Panc1 (cell line): ENCODE data around the gene PPP4C. TPM values are rescaled to one million over a fixed set of nuclear protein-coding genes. Genes with fewer than 3 reads are reported as not detected.
A peak's percentile ranks its signal among the peaks of the same experiment; 100 is the strongest.

Experiments used
- ATAC-seq: fragments of 200-7000 bp; cut with Tn5 transposase; 2 replicates; pipeline ENCODE4 v1.9.1; 2020; ENCODE audit warnings: mild to moderate bottlenecking, moderate library complexity
- BruUV-seq: library from RNA; stranded (reverse); fragments of 400-500 nt; replicated peaks from 2 replicates; lab custom pipeline; 2021; lab: Mats Ljungman, UMichigan
- CTCF ChIA-PET: fragments of 300-600 bp; sonication (Branson Sonifier 250); formaldehyde crosslinking; loops from one replicate; lab custom pipeline; 2022; ENCODE audit warnings: antibody characterized with exemption; lab: Charles Lee
- POLR2A ChIA-PET: fragments of 300-600 bp; sonication (Branson Sonifier 250); formaldehyde crosslinking; loops from one replicate; lab custom pipeline; 2022; ENCODE audit warnings: antibody characterized with exemption; lab: Charles Lee
- DNase-seq: peaks from one replicate; pipeline ENCODE4 v3.0.0-alpha.2; 2010; ENCODE audit warnings: low read depth, low spot score
- H3K27ac ChIP-seq: 2 replicates; pipeline ENCODE4 v1.5.1; 2011; ENCODE audit warnings: mild to moderate bottlenecking, low read length, inconsistent platforms
- H3K27me3 ChIP-seq: fragments of 200-500 bp; sonication (Bioruptor generic); 2 replicates; pipeline ENCODE4 v1.6.0; 2014; ENCODE audit warnings: low read length, inconsistent platforms; ENCODE audit not compliant: control insufficient read depth, insufficient read depth
- H3K36me3 ChIP-seq: fragments of 200-500 bp; sonication (Bioruptor generic); 2 replicates; pipeline ENCODE4 v1.5.1; 2014; ENCODE audit warnings: inconsistent platforms, mild to moderate bottlenecking, low read length, moderate library complexity; ENCODE audit not compliant: control insufficient read depth, insufficient read depth
- H3K4me1 ChIP-seq: 2 replicates; pipeline ENCODE4 v1.5.1; 2011; ENCODE audit warnings: inconsistent platforms, mild to moderate bottlenecking, low read length, moderate library complexity; ENCODE audit not compliant: control insufficient read depth, insufficient read depth
- H3K4me3 ChIP-seq, 2 experiments: 2 replicates each; pipeline ENCODE4 v1.5.1; 2011 to 2012; ENCODE audit warnings: low read depth in 2 of 2, low read length in 2 of 2, mild to moderate bottlenecking in 2 of 2, inconsistent platforms in 1 of 2, moderate library complexity in 1 of 2
- H3K9me3 ChIP-seq: fragments of 200-500 bp; sonication (Bioruptor generic); 2 replicates; pipeline ENCODE4 v1.5.1; 2014; ENCODE audit warnings: low read depth, mild to moderate bottlenecking, inconsistent platforms, low read length, moderate library complexity; ENCODE audit not compliant: control insufficient read depth, insufficient read depth
- CTCF ChIP-seq: fragments of 450-650 bp; IDR thresholded peaks from 2 replicates; pipeline ENCODE4 v1.5.1; 2017; ENCODE audit warnings: mild to moderate bottlenecking
- POLR2AphosphoS5 ChIP-seq: IDR thresholded peaks from 2 replicates; pipeline ENCODE4 v1.6.1; 2012; ENCODE audit warnings: mild to moderate bottlenecking, low read depth, low read length, moderate library complexity
- REST ChIP-seq, 2 experiments: IDR thresholded peaks; 2 replicates each; pipeline ENCODE4 v1.6.1; 2011 to 2012; ENCODE audit warnings: low read depth in 2 of 2, control low read depth in 1 of 2, low read length in 1 of 2, mild to moderate bottlenecking in 1 of 2, moderate library complexity in 1 of 2; ENCODE audit not compliant: insufficient read depth in 1 of 2
- SIN3A ChIP-seq: IDR thresholded peaks from 2 replicates; pipeline ENCODE4 v1.6.1; 2012; ENCODE audit warnings: low read depth, mild to moderate bottlenecking, low read length, moderate library complexity, borderline replicate concordance; ENCODE audit not compliant: insufficient read depth
- TCF7L2 ChIP-seq: IDR thresholded peaks from 2 replicates; pipeline ENCODE4 v1.6.1; 2011; ENCODE audit warnings: mild to moderate bottlenecking, low read depth, low read length, inconsistent platforms
- in situ Hi-C: cut with HindIII; loops from 2 replicates; pipeline ENCODE4 v1.10.0; 2016; ENCODE audit warnings: low sequenced_read_pairs, low pct_unique_long_range_greater_than_20kb
- intact Hi-C: fragments of 100-400 bp; cut with micrococcal nuclease; formaldehyde crosslinking; loops from one replicate; pipeline ENCODE4 v1.10.0; 2022; ENCODE audit not compliant: unreplicated experiment
- total RNA-seq: library from RNA; stranded (reverse); gene quantifications from one replicate; pipeline ENCODE4 v1.2.1, GENCODE V29; 2021; ENCODE audit not compliant: unreplicated experiment

The PPP4C gene
- total RNA-seq, 1 experiment from 2014 or later = 186 TPM

GRCh38 chr16:30120340-30121105 lies 44.7 kb downstream of the PPP4C start:
- H3K4me3 ChIP-seq = no peak overlapping the region
- H3K4me1 ChIP-seq = peaks cover 21% of the 10 kb centered on the region
- H3K36me3 ChIP-seq = no peaks in the 10 kb centered on the region; the same call in 1 of the 2 replicates
- no peaks in the 10 kb centered on the region for H3K27me3 ChIP-seq
- in situ Hi-C loops = no loop called here
- no peak overlapping the region for H3K27ac ChIP-seq
- CTCF ChIA-PET = interaction anchor here (0.7 kb wide), 1 partner anchor 292 kb away, joined by 8 read pairs; no protein-coding TSS in a partner anchor
- POLR2A ChIA-PET = interaction anchor here (0.6 kb wide), 1 partner anchor 255 kb away, joined by 3 read pairs; no protein-coding TSS in a partner anchor
- no peak for TF ChIP-seq REST (IDR thresholded peaks at IDR 0.05; ENCODE audit: insufficient read depth in 1 of 2, low read depth in 2 of 2, low read length in 1 of 2)
- no peak for TF ChIP-seq POLR2AphosphoS5
- TF ChIP-seq TCF7L2 = no peak
- TF ChIP-seq SIN3A = no peak
- no peak for TF ChIP-seq CTCF
- ATAC-seq (no peak), DNase-seq (no peak)
- no TSS peak for BruUV-seq
- intact Hi-C loops = no loop called here
- no peaks in the 10 kb centered on the region for H3K9me3 ChIP-seq

- H3K9me3 ChIP-seq = no peaks in the 10 kb centered on the region
- no peaks in the 10 kb centered on the region for H3K27me3 ChIP-seq
- CTCF ChIA-PET = no interaction called here
- no TSS peak for BruUV-seq
- POLR2A ChIA-PET = no interaction called here
- DNase-seq (no peak), ATAC-seq (peak; percentile 15; the same call in 1 of the 2 replicates)
- peak overlapping the region; percentile 60 to 78 for H3K4me3 ChIP-seq
- intact Hi-C loops (no loop called here), in situ Hi-C loops (no loop called here)
- peaks cover 21% of the 10 kb centered on the region for H3K4me1 ChIP-seq
- peak overlapping the region; percentile 72 for H3K27ac ChIP-seq
- no peaks in the 10 kb centered on the region; the same call in 1 of the 2 replicates for H3K36me3 ChIP-seq
- TF ChIP-seq POLR2AphosphoS5 (no peak), SIN3A (no peak), CTCF (no peak), TCF7L2 (no peak), REST (IDR thresholded peaks at IDR 0.05; ENCODE audit: insufficient read depth in 1 of 2, low read depth in 2 of 2, low read length in 1 of 2) (no peak)
These were observed 46.2 kb downstream of the PPP4C start for GRCh38 chr16:30121741-30122571.
